Uterus (tissue), 4 donors: Measurements from ENCODE around the gene PACRG. TPM values are rescaled to one million over a fixed set of nuclear protein-coding genes. Genes with fewer than 3 reads are reported as not detected.

ENCODE experiments used
- DNase-seq, 2 donors: peaks; one replicate each; pipeline ENCODE4 v3.0.0-alpha.2; 2019 to 2020
- H3K27ac ChIP-seq, 2 donors: fragments of 200-600 bp; sonication (generic); 1 replicate in 1 of 2; 2 replicates in 1 of 2; pipeline ENCODE4 v1.5.1; 2016 to 2018
- H3K27me3 ChIP-seq, 2 donors: fragments of 200-600 bp; sonication (generic); one replicate each; pipeline ENCODE4 v1.5.1; 2018 to 2019; ENCODE audit warnings: control low read depth in 1 of 2
- H3K36me3 ChIP-seq, 2 donors: fragments of 200-600 bp; sonication (generic); one replicate each; pipeline ENCODE4 v1.5.1; 2019; ENCODE audit warnings: control low read depth in 1 of 2
- H3K4me1 ChIP-seq, 2 donors: fragments of 200-600 bp; sonication (generic); one replicate each; pipeline ENCODE4 v1.5.1; 2018 to 2019; ENCODE audit warnings: control low read depth in 1 of 2
- H3K4me3 ChIP-seq, 2 donors: fragments of 200-600 bp; sonication (generic); 1 replicate in 1 of 2; 2 replicates in 1 of 2; pipeline ENCODE4 v1.5.1; 2018 to 2019; ENCODE audit warnings: mild to moderate bottlenecking in 1 of 2
- H3K9me3 ChIP-seq, 2 donors: fragments of 200-600 bp; sonication (generic); one replicate each; pipeline ENCODE4 v1.5.1; 2019; ENCODE audit warnings: control low read depth in 1 of 2
- POLR2A ChIP-seq, 2 donors: fragments of 450-650 bp; IDR thresholded peaks; one replicate each; pipeline ENCODE4 v1.6.1; 2016; ENCODE audit warnings: antibody characterized with exemption in 2 of 2, mild to moderate bottlenecking in 1 of 2, moderate library complexity in 1 of 2
- intact Hi-C: fragments of 100-400 bp; cut with DNase I; formaldehyde crosslinking; loops from one replicate; pipeline ENCODE4 v1.15.1; 2023; ENCODE audit warnings: low total_unique reads
- total RNA-seq, 4 donors: library from RNA; depleted of rRNA in 3 of 4; stranded (reverse); fragments of >200 nt in 3 of 4; gene quantifications; one replicate each; pipeline versions ENCODE4 v1.1.0 to v1.2.4, GENCODE V29; 2014 to 2023
- TF ChIP-seq, protein P1 (sequence below), 4 experiments: fragments of 200-600 bp in 2 of 4; fragments of 450-650 bp in 2 of 4; sonication (generic) in 2 of 4; IDR thresholded peaks; one replicate each; pipeline ENCODE4 v1.5.1; 2016 to 2019; ENCODE audit warnings: antibody characterized with exemption in 4 of 4, mild to moderate bottlenecking in 2 of 4, moderate library complexity in 1 of 4
- donor health status: DM: yes; HTN: yes; CAD: no.

The PACRG gene
- total RNA-seq, 4 donors from 2014 or later: 4.6 to 12.3 (median 7.5) TPM

DNA sequence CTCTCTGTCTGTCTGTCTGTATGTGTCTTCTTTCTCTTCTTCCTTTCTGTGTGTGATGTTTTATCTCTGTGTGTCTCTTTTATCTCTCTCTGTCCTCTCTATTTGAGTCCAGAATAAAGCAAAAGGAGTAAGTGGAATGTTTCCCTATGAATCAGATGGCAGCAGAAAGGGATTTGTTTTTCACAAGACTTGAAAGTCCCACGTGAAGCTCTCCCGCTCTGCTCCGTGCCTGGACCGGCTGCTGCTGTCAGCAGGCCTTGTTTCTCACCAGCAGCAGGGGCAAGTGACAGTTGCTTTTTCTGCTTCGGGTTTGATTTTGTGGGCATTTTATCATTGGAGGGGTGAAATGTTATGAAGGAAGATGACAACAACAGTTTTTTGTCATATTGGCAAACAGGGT lies 212.7 kb downstream of the PACRG start:
- intact Hi-C loops: no loop called here
- Histone ChIP-seq H3K36me3 (no peaks in the 10 kb centered on the region), H3K27me3 (no peaks in the 10 kb centered on the region), H3K4me3 (no peak overlapping the region), H3K4me1 (no peaks in the 10 kb centered on the region), H3K27ac (no peak overlapping the region), H3K9me3 (peaks cover 0 to 4% of the 10 kb centered on the region in 2 donors)
- DNase-seq: no peak
- TF ChIP-seq, protein P1, sequence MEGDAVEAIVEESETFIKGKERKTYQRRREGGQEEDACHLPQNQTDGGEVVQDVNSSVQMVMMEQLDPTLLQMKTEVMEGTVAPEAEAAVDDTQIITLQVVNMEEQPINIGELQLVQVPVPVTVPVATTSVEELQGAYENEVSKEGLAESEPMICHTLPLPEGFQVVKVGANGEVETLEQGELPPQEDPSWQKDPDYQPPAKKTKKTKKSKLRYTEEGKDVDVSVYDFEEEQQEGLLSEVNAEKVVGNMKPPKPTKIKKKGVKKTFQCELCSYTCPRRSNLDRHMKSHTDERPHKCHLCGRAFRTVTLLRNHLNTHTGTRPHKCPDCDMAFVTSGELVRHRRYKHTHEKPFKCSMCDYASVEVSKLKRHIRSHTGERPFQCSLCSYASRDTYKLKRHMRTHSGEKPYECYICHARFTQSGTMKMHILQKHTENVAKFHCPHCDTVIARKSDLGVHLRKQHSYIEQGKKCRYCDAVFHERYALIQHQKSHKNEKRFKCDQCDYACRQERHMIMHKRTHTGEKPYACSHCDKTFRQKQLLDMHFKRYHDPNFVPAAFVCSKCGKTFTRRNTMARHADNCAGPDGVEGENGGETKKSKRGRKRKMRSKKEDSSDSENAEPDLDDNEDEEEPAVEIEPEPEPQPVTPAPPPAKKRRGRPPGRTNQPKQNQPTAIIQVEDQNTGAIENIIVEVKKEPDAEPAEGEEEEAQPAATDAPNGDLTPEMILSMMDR (IDR thresholded peaks at IDR 0.05): no peak
- TF ChIP-seq POLR2A (IDR thresholded peaks at IDR 0.05): no peak

- Histone ChIP-seq H3K27ac (no peak overlapping the region), H3K4me3 (no peak overlapping the region), H3K27me3 (no peaks in the 10 kb centered on the region), H3K4me1 (no peaks in the 10 kb centered on the region), H3K9me3 (no peaks in the 10 kb centered on the region), H3K36me3 (no peaks in the 10 kb centered on the region)
- DNase-seq: no peak
- intact Hi-C loops: no loop called here
- no peak for TF ChIP-seq POLR2A (IDR thresholded peaks at IDR 0.05)
- TF ChIP-seq, protein P1 (IDR thresholded peaks at IDR 0.05): no peak
These were observed 213.4 kb downstream of the PACRG start for GRCh38 chr6:162941128-162941527.

GRCh38 chr6:162942866-162943265 lies 215.1 kb downstream of the PACRG start:
- H3K27ac ChIP-seq: no peak overlapping the region
- no peaks in the 10 kb centered on the region for H3K36me3 ChIP-seq
- intact Hi-C loops: no loop called here
- H3K27me3 ChIP-seq: no peaks in the 10 kb centered on the region
- H3K4me3 ChIP-seq: no peak overlapping the region
- H3K4me1 ChIP-seq: no peaks in the 10 kb centered on the region
- TF ChIP-seq, protein P1 (IDR thresholded peaks at IDR 0.05): no peak
- no peak for TF ChIP-seq POLR2A (IDR thresholded peaks at IDR 0.05)
- no peak for DNase-seq
- no peaks in the 10 kb centered on the region for H3K9me3 ChIP-seq

DNA sequence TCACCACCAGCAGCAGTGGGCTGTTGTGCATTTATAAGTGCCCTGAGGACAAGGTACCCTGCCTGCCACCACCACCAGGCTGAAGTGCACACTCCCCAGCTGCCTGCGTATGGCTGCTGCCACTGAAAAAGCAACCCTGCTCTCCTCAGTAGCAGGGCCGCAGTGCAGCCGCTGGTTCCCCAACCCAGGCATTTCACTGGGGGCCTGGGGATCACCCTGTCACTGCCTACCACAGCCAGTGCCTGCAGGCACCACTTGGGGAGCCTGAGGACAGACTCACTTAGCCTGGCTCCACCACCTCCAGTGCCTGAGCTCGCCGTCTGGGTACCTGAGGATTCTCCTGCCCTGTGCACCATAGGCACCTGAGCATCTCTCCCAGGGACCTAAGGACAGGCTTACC lies 215.6 kb downstream of the PACRG start:
- Histone ChIP-seq H3K9me3 (no peaks in the 10 kb centered on the region), H3K4me3 (no peak overlapping the region), H3K4me1 (no peaks in the 10 kb centered on the region), H3K27ac (no peak overlapping the region), H3K27me3 (no peaks in the 10 kb centered on the region), H3K36me3 (no peaks in the 10 kb centered on the region)
- intact Hi-C loops: no loop called here
- no peak for DNase-seq
- no peak for TF ChIP-seq POLR2A (IDR thresholded peaks at IDR 0.05)
- TF ChIP-seq, protein P1 (IDR thresholded peaks at IDR 0.05): no peak

GRCh38 chr6:162951164-162951743 lies 223.5 kb downstream of the PACRG start:
- TF ChIP-seq, protein P1 (IDR thresholded peaks at IDR 0.05): no peak
- no peak for TF ChIP-seq POLR2A (IDR thresholded peaks at IDR 0.05)
- H3K4me3 ChIP-seq: no peak overlapping the region
- intact Hi-C loops: no loop called here

More at GRCh38 chr6:162951164-162951743, 223.5 kb downstream of the PACRG start:
- H3K27me3 ChIP-seq: no peaks in the 10 kb centered on the region
- H3K4me1 ChIP-seq: no peaks in the 10 kb centered on the region
- H3K9me3 ChIP-seq: no peaks in the 10 kb centered on the region
- no peak overlapping the region for H3K27ac ChIP-seq
- DNase-seq: no peak
- H3K36me3 ChIP-seq: no peaks in the 10 kb centered on the region
